ENCODE results near the gene SNAP25. TPM values are rescaled to one million over a fixed set of nuclear protein-coding genes. Genes with fewer than 3 reads are reported as not detected.

Gene SNAP25
- total and polyA plus RNA-seq, 10 of the 15 experiments (the other 5 are each of a cell fraction or from before 2014, with no cell fraction given) = not detected

GRCh38 chr20:10178091-10178490, 40.5 kb upstream of the SNAP25 start:
- ChIA-PET RAD21 (ENCODE audit: unreplicated experiment) (no interaction called here), SMC1A (ENCODE audit: uncharacterized antibody, unreplicated experiment) (no interaction called here), CTCF (interaction anchor here (0.7 kb wide), 1 partner anchor 37 kb away, joined by 3 read pairs; no protein-coding TSS in a partner anchor), POLR2A (no interaction called here)
- Histone ChIP-seq H3K4me2 (ENCODE audit: control insufficient read depth, insufficient read depth) (no peak overlapping the region), H2AFZ (ENCODE audit: control insufficient read depth, low read depth, low read length) (no peak overlapping the region), H3K9ac (ENCODE audit: control insufficient read depth, insufficient read depth, low read length) (no peak overlapping the region), H3K79me2 (ENCODE audit: control insufficient read depth, insufficient read depth, low read length) (no peaks in the 10 kb centered on the region), H3K4me3 (no peak overlapping the region), H3K27me3 (replicated peaks in 1 of 2; ENCODE audit: control insufficient read depth in 2 of 2, insufficient read depth in 2 of 2, low read length in 1 of 2) (peaks cover 0 to 3% of the 10 kb centered on the region in 2 experiments; a peak in 1 of 4 replicates), H3K36me3 (ENCODE audit: control insufficient read depth in 2 of 2, insufficient read depth in 2 of 2, low read length in 1 of 2) (no peaks in the 10 kb centered on the region), H3K27ac (ENCODE audit: control insufficient read depth, insufficient read depth) (no peak overlapping the region), H4K20me1 (ENCODE audit: control insufficient read depth, insufficient read depth) (no peaks in the 10 kb centered on the region), H3K4me1 (ENCODE audit: control insufficient read depth, insufficient read depth, low read length) (no peaks in the 10 kb centered on the region), H3K9me3 (replicated peaks; ENCODE audit: control insufficient read depth, insufficient read depth, low read length) (no peaks in the 10 kb centered on the region)
- BruUV-seq (replicated peaks) = no TSS peak
- intact Hi-C loops (cut with micrococcal nuclease; ENCODE audit: unreplicated experiment) = no loop called here
- DNase-seq (ENCODE audit: low read depth, low spot score) (no peak), FAIRE-seq (no peak), ATAC-seq (no peak)
- in situ Hi-C loops (cut with MboI) = no loop called here
- TF ChIP-seq HSF1 (IDR thresholded peaks at IDR 0.05; ENCODE audit: low read depth, low read length) = no peak
- WGBS (ENCODE audit: insufficient coverage, insufficient replicate concordance, low lambda C conversion rate, missing lambda C conversion rate) = 17% methylated on average over 1 of the region's 1 CpG

GRCh38 chr20:10178727-10179313, 39.8 kb upstream of the SNAP25 start:
- in situ Hi-C loops (cut with MboI) (no loop called here), intact Hi-C loops (cut with micrococcal nuclease; ENCODE audit: unreplicated experiment) (no loop called here)
- CTCF ChIA-PET = interaction anchor here (0.7 to 0.8 kb wide), 3 partner anchors 38 to 462 kb away, joined by 3 read pairs; no protein-coding TSS in a partner anchor
- no peak overlapping the region for H3K27ac ChIP-seq (ENCODE audit: control insufficient read depth, insufficient read depth)
- H3K4me1 ChIP-seq (ENCODE audit: control insufficient read depth, insufficient read depth, low read length) = no peaks in the 10 kb centered on the region
- no peak for TF ChIP-seq MEF2A (IDR thresholded peaks at IDR 0.05; ENCODE audit: insufficient read depth, low read depth, low read length)
- TF ChIP-seq CREB1 (IDR thresholded peaks at IDR 0.05; ENCODE audit: low read depth) = no peak
- no peak for TF ChIP-seq TBL1XR1 (IDR thresholded peaks at IDR 0.05; ENCODE audit: low read depth, low read length)
- no peak for TF ChIP-seq SKIL (IDR thresholded peaks at IDR 0.05; ENCODE audit: low read depth, poor library complexity, severe bottlenecking)
- no peak for TF ChIP-seq ZSCAN29 (IDR thresholded peaks at IDR 0.05)
- TF ChIP-seq POLR2AphosphoS2 (IDR thresholded peaks at IDR 0.05; ENCODE audit: low read depth, low read length) = no peak
- TF ChIP-seq BMI1 (IDR thresholded peaks at IDR 0.05; ENCODE audit: borderline replicate concordance) = no peak
- no peak for TF ChIP-seq MYB (IDR thresholded peaks at IDR 0.05; ENCODE audit: borderline replicate concordance, low read depth, low read length)
- no peaks in the 10 kb centered on the region for H3K36me3 ChIP-seq (ENCODE audit: control insufficient read depth in 2 of 2, insufficient read depth in 2 of 2, low read length in 1 of 2)
- DNase-seq (ENCODE audit: low read depth, low spot score) = no peak
- SMC1A ChIA-PET (ENCODE audit: uncharacterized antibody, unreplicated experiment) = interaction anchor here (0.9 kb wide), 1 partner anchor 561 kb away, joined by 3 read pairs; no protein-coding TSS in a partner anchor
- no peak overlapping the region for H3K4me2 ChIP-seq (ENCODE audit: control insufficient read depth, insufficient read depth)
- POLR2A ChIA-PET = no interaction called here
- H3K79me2 ChIP-seq (ENCODE audit: control insufficient read depth, insufficient read depth, low read length) = no peaks in the 10 kb centered on the region
- no peak overlapping the region for H3K9ac ChIP-seq (ENCODE audit: control insufficient read depth, insufficient read depth, low read length)
- no peak for FAIRE-seq
- no peaks in the 10 kb centered on the region for H3K9me3 ChIP-seq (replicated peaks; ENCODE audit: control insufficient read depth, insufficient read depth, low read length)
- H3K4me3 ChIP-seq = no peak overlapping the region
- RAD21 ChIA-PET (ENCODE audit: unreplicated experiment) = no interaction called here
- ATAC-seq = no peak
- 0% methylated on average over 3 of the region's 3 CpGs for WGBS (ENCODE audit: insufficient coverage, insufficient replicate concordance, low lambda C conversion rate, missing lambda C conversion rate)
- no peaks in the 10 kb centered on the region for H3K27me3 ChIP-seq (replicated peaks in 1 of 2; ENCODE audit: control insufficient read depth in 2 of 2, insufficient read depth in 2 of 2, low read length in 1 of 2)
- no peaks in the 10 kb centered on the region for H4K20me1 ChIP-seq (ENCODE audit: control insufficient read depth, insufficient read depth)
- no TSS peak for BruUV-seq (replicated peaks)
- no peak overlapping the region for H2AFZ ChIP-seq (ENCODE audit: control insufficient read depth, low read depth, low read length)
